Activated CD4-positive, alpha-beta T cell treated with anti-CD3 and anti-CD28 coated beads for 36 hours (primary cell): ENCODE data around the gene KLHDC3. TPM values are rescaled to one million over a fixed set of nuclear protein-coding genes. Genes with fewer than 3 reads are reported as not detected.
A peak's percentile ranks its signal among the peaks of the same experiment; 100 is the strongest.

Source experiments
- ATAC-seq: fragments of 200-7000 bp; cut with Tn5 transposase; one replicate; pipeline ENCODE4 v1.10.0; 2021; ENCODE audit warnings: mild to moderate bottlenecking, moderate library complexity
- CTCF ChIA-PET: fragments of 350-600 bp; sonication (Branson Sonifier 250); formaldehyde crosslinking; loops from one replicate; lab custom pipeline; 2021; ENCODE audit warnings: antibody characterized with exemption; lab: Charles Lee
- POLR2A ChIA-PET: fragments of 350-600 bp; sonication (Branson Sonifier 250); formaldehyde crosslinking; loops from one replicate; lab custom pipeline; 2021; ENCODE audit warnings: antibody characterized with exemption, inconsistent platforms; lab: Charles Lee
- DNase-seq: peaks from one replicate; pipeline ENCODE4 v3.0.0-alpha.2; 2020
- H3K27ac Mint-ChIP-seq: one replicate; pipeline ENCODE4 v1.8.0; 2021; ENCODE audit warnings: mixed read lengths
- H3K27me3 Mint-ChIP-seq: one replicate; pipeline ENCODE4 v1.8.0; 2021; ENCODE audit warnings: mixed read lengths
- H3K36me3 Mint-ChIP-seq: one replicate; pipeline ENCODE4 v1.8.0; 2021; ENCODE audit warnings: low read depth, mixed read lengths
- H3K4me1 Mint-ChIP-seq: one replicate; pipeline ENCODE4 v1.8.0; 2021; ENCODE audit warnings: mixed read lengths
- H3K4me3 Mint-ChIP-seq: one replicate; pipeline ENCODE4 v1.8.0; 2021; ENCODE audit warnings: mild to moderate bottlenecking, moderate library complexity, mixed read lengths
- H3K9me3 Mint-ChIP-seq: one replicate; pipeline ENCODE4 v1.8.0; 2021; ENCODE audit warnings: low read depth, mixed read lengths
- intact Hi-C, 2 experiments: fragments of 100-400 bp; cut with DNase I in 1 of 2; cut with micrococcal nuclease in 1 of 2; formaldehyde crosslinking; loops; one replicate each; pipeline versions ENCODE4 v1.14.2 to v1.15.1; 2022 to 2024; cut with DNase I, micrococcal nuclease
- total RNA-seq, 2 experiments: library from RNA; stranded (reverse); gene quantifications; one replicate each; pipeline ENCODE4 v1.2.3, GENCODE V29; 2021

Gene KLHDC3
- total RNA-seq, 2 experiments from 2014 or later: 58.3 to 65.2 TPM

DNA sequence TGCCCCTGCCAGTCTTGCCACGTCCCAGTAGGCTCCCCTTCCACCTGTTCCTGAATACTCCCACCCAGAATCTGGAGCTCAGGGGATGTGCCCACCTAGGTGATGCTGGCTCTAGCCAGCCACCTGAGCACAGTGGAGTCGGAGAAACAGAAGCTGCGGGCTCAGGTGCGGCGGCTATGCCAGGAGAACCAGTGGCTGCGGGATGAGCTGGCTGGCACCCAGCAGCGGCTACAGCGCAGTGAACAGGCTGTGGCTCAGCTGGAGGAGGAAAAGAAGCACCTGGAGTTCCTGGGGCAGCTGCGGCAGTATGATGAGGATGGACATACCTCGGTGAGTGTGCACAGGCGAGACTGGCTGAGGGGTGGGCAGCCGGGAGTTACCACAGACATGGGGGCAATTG is 48.8 kb downstream of the KLHDC3 start:
- no peak for ATAC-seq
- Mint-ChIP-seq H3K27ac (no peak overlapping the region), H3K4me1 (peaks cover 24% of the 10 kb centered on the region), H3K27me3 (no peaks in the 10 kb centered on the region), H3K9me3 (no peaks in the 10 kb centered on the region), H3K36me3 (no peaks in the 10 kb centered on the region), H3K4me3 (no peak overlapping the region)
- ChIA-PET CTCF (interaction anchor here (0.6 kb wide), 1 partner anchor 314 kb away, joined by 3 read pairs; no protein-coding TSS in a partner anchor), POLR2A (no interaction called here)
- intact Hi-C loops: no loop called here
- DNase-seq: no peak

- no peak overlapping the region for H3K4me3 Mint-ChIP-seq
- POLR2A ChIA-PET: no interaction called here
- no peaks in the 10 kb centered on the region for H3K9me3 Mint-ChIP-seq
- H3K27ac Mint-ChIP-seq: no peak overlapping the region
- peak; percentile 47 for DNase-seq
- H3K4me1 Mint-ChIP-seq: no peaks in the 10 kb centered on the region
- ATAC-seq: peak; percentile 85
- peaks cover 3% of the 10 kb centered on the region for H3K36me3 Mint-ChIP-seq
- CTCF ChIA-PET: interaction anchor here (0.7 to 0.8 kb wide), 3 partner anchors 11 to 48 kb away, joined by 3 to 4 read pairs (median 3); partner anchors contain the start of genes KLC4 and MRPL2
- no peaks in the 10 kb centered on the region for H3K27me3 Mint-ChIP-seq
- intact Hi-C loops: loop anchor here (1.0 to 5.0 kb wide), 3 partner anchors 73 to 168 kb away; no protein-coding TSS in a partner anchor
These were observed 56.1 kb downstream of the KLHDC3 start for GRCh38 chr6:43070028-43070632.

Other genes with a start within 250 kb of the KLHDC3 start
- 10 to 100 TPM; 11.5 to 14.3 TPM for gene BICRAL, start 232.2 kb upstream of the KLHDC3 start, total RNA-seq
- gene RPL7L1, start 134.6 kb upstream of the KLHDC3 start, total RNA-seq: 100 to 1,000 TPM; 124 to 152 TPM
- gene PTCRA, start 98.2 kb upstream of the KLHDC3 start, total RNA-seq: not detected
- 10 to 100 TPM; 33.0 to 34.3 TPM for gene CNPY3, start 84.8 kb upstream of the KLHDC3 start, total RNA-seq
- under 1 TPM in 1 of 2 experiments, not detected in 1; 0.50 TPM for gene GNMT, start 53.5 kb upstream of the KLHDC3 start, total RNA-seq
- 10 to 100 TPM; 10.7 to 14.6 TPM for gene PEX6, start 35.1 kb upstream of the KLHDC3 start, total RNA-seq
- 10 to 100 TPM; 51.0 to 57.3 TPM for gene PPP2R5D, start 29.7 kb upstream of the KLHDC3 start, total RNA-seq
- 100 to 1,000 TPM in 1 of 2 experiments, 10 to 100 TPM in 1; 93.4 to 129 TPM for gene MEA1, start 303 bp upstream of the KLHDC3 start, total RNA-seq
- 10 to 100 TPM; 45.8 to 48.1 TPM for gene RRP36, start 7.4 kb downstream of the KLHDC3 start, total RNA-seq
- gene CUL7, start 39.6 kb downstream of the KLHDC3 start, total RNA-seq: 10 to 100 TPM; 16.3 to 18.0 TPM
- gene MRPL2, start 45.2 kb downstream of the KLHDC3 start, total RNA-seq: 100 to 1,000 TPM in 1 of 2 experiments, 10 to 100 TPM in 1; 93.9 to 110 TPM
- 10 to 100 TPM in 1 of 2 experiments, 1 to 10 TPM in 1; 10.0 to 10.1 TPM for gene KLC4, start 45.4 kb downstream of the KLHDC3 start, total RNA-seq
- 1 to 10 TPM; 4.1 to 4.6 TPM for gene PTK7, start 62.1 kb downstream of the KLHDC3 start, total RNA-seq
- gene SRF, start 157.0 kb downstream of the KLHDC3 start, total RNA-seq: 10 to 100 TPM; 37.6 to 38.5 TPM
- 10 to 100 TPM; 34.0 to 35.1 TPM for gene CUL9, start 167.9 kb downstream of the KLHDC3 start, total RNA-seq
- 10 to 100 TPM; 58.5 to 80.3 TPM for gene DNPH1, start 215.2 kb downstream of the KLHDC3 start, total RNA-seq
- under 1 TPM; 0.30 to 0.40 TPM for gene TTBK1, start 229.2 kb downstream of the KLHDC3 start, total RNA-seq